Activated B cell treated with CpG ODN at 0.5 μM for 24 hours (primary cell): ENCODE data around the gene SERPING1. TPM values are rescaled to one million over a fixed set of nuclear protein-coding genes. Genes with fewer than 3 reads are reported as not detected.

ENCODE experiments used
- ATAC-seq: fragments of 200-7000 bp; cut with Tn5 transposase; one replicate; pipeline ENCODE4 v1.10.0; 2021; ENCODE audit warnings: low read depth, mild to moderate bottlenecking, moderate library complexity
- CTCF ChIA-PET: fragments of 350-600 bp; sonication (Branson Sonifier 250); formaldehyde crosslinking; loops from one replicate; lab custom pipeline; 2021; ENCODE audit warnings: antibody characterized with exemption; lab: Charles Lee
- POLR2A ChIA-PET: fragments of 350-600 bp; sonication (Branson Sonifier 250); formaldehyde crosslinking; loops from one replicate; lab custom pipeline; 2021; ENCODE audit warnings: antibody characterized with exemption; lab: Charles Lee
- DNase-seq: peaks from one replicate; pipeline ENCODE4 v3.0.0; 2022
- H3K27ac Mint-ChIP-seq: one replicate; pipeline ENCODE4 v1.8.0; 2020; ENCODE audit warnings: mixed read lengths
- H3K27me3 Mint-ChIP-seq: one replicate; pipeline ENCODE4 v1.8.0; 2021; ENCODE audit warnings: mixed read lengths
- H3K36me3 Mint-ChIP-seq: one replicate; pipeline ENCODE4 v1.8.0; 2021; ENCODE audit warnings: low read depth, mixed read lengths
- H3K4me1 Mint-ChIP-seq: one replicate; pipeline ENCODE4 v1.8.0; 2021; ENCODE audit warnings: mixed read lengths
- H3K4me3 Mint-ChIP-seq: one replicate; pipeline ENCODE4 v1.8.0; 2020; ENCODE audit warnings: mild to moderate bottlenecking, mixed read lengths
- H3K9me3 Mint-ChIP-seq: one replicate; pipeline ENCODE4 v1.8.0; 2020; ENCODE audit warnings: mixed read lengths
- CTCF ChIP-seq: fragments of 200-600 bp; IDR thresholded peaks from one replicate; pipeline ENCODE4 v1.8.0; 2022; ENCODE audit warnings: antibody characterized with exemption, mild to moderate bottlenecking
- intact Hi-C: fragments of 100-400 bp; cut with micrococcal nuclease; formaldehyde crosslinking; loops from one replicate; pipeline ENCODE4 v1.15.1; 2024
- total RNA-seq: library from RNA; stranded (reverse); gene quantifications from 2 replicates; pipeline ENCODE4 v1.2.3, GENCODE V29; 2022

SERPING1 gene
- total RNA-seq, 1 donor from 2014 or later: not detected

GRCh38 chr11:57616595-57616994, 19.1 kb downstream of the SERPING1 start:
- Mint-ChIP-seq H3K27ac (no peak overlapping the region), H3K27me3 (peaks cover 19% of the 10 kb centered on the region), H3K4me3 (no peak overlapping the region), H3K9me3 (peaks cover 3% of the 10 kb centered on the region), H3K36me3 (peaks cover 3% of the 10 kb centered on the region), H3K4me1 (no peaks in the 10 kb centered on the region)
- intact Hi-C loops: no loop called here
- ATAC-seq (no peak), DNase-seq (no peak)
- CTCF ChIA-PET: no interaction called here
- no peak for TF ChIP-seq CTCF
- POLR2A ChIA-PET: no interaction called here

- no peak for TF ChIP-seq CTCF
- CTCF ChIA-PET: interaction anchor here (1.3 kb wide), 1 partner anchor 51 kb away, joined by 3 read pairs; the partner anchor contains the start of gene UBE2L6
These were observed 21.0 kb downstream of the SERPING1 start for GRCh38 chr11:57618438-57618837.

GRCh38 chr11:57619331-57619730, 21.8 kb downstream of the SERPING1 start:
- intact Hi-C loops: no loop called here
- no peak for ATAC-seq
- CTCF ChIA-PET: no interaction called here
- DNase-seq: no peak
- Mint-ChIP-seq H3K9me3 (peaks cover 3% of the 10 kb centered on the region), H3K27me3 (peaks cover 16% of the 10 kb centered on the region), H3K36me3 (peaks cover 3% of the 10 kb centered on the region), H3K27ac (no peak overlapping the region), H3K4me1 (no peaks in the 10 kb centered on the region), H3K4me3 (no peak overlapping the region)
- no peak for TF ChIP-seq CTCF
- POLR2A ChIA-PET: no interaction called here

More at GRCh38 chr11:57618438-57618837, 21.0 kb downstream of the SERPING1 start:
- Mint-ChIP-seq H3K4me3 (no peak overlapping the region), H3K36me3 (peaks cover 3% of the 10 kb centered on the region), H3K27ac (no peak overlapping the region), H3K9me3 (peaks cover 3% of the 10 kb centered on the region), H3K27me3 (peaks cover 16% of the 10 kb centered on the region), H3K4me1 (no peaks in the 10 kb centered on the region)
- ATAC-seq (no peak), DNase-seq (no peak)
- POLR2A ChIA-PET: interaction anchor here (0.7 kb wide), 1 partner anchor 91 kb away, joined by 3 read pairs; no protein-coding TSS in a partner anchor
- intact Hi-C loops: no loop called here

- H3K36me3 Mint-ChIP-seq: peaks cover 3% of the 10 kb centered on the region
- H3K27me3 Mint-ChIP-seq: peaks cover 14% of the 10 kb centered on the region
- H3K4me1 Mint-ChIP-seq: no peaks in the 10 kb centered on the region
- POLR2A ChIA-PET: no interaction called here
- peaks cover 3% of the 10 kb centered on the region for H3K9me3 Mint-ChIP-seq
- DNase-seq (no peak), ATAC-seq (no peak)
- intact Hi-C loops: no loop called here
- CTCF ChIA-PET: no interaction called here
- H3K27ac Mint-ChIP-seq: no peak overlapping the region
- TF ChIP-seq CTCF: no peak
- no peak overlapping the region for H3K4me3 Mint-ChIP-seq
These were observed 23.0 kb downstream of the SERPING1 start for GRCh38 chr11:57620467-57620866.

- peaks cover 3% of the 10 kb centered on the region for H3K36me3 Mint-ChIP-seq
- ChIA-PET POLR2A (no interaction called here), CTCF (no interaction called here)
- intact Hi-C loops: no loop called here
- H3K4me3 Mint-ChIP-seq: no peak overlapping the region
- H3K27me3 Mint-ChIP-seq: peaks cover 10% of the 10 kb centered on the region
- TF ChIP-seq CTCF: no peak
- peaks cover 3% of the 10 kb centered on the region for H3K9me3 Mint-ChIP-seq
- H3K4me1 Mint-ChIP-seq: no peaks in the 10 kb centered on the region
- ATAC-seq (no peak), DNase-seq (no peak)
- H3K27ac Mint-ChIP-seq: no peak overlapping the region
These were observed 24.8 kb downstream of the SERPING1 start for GRCh38 chr11:57622263-57622662.
